ENCODE results near the gene SERPINA7. TPM values are rescaled to one million over a fixed set of nuclear protein-coding genes. Genes with fewer than 3 reads are reported as not detected.

The SERPINA7 gene
- polyA plus RNA-seq, 3 donors = not detected

GRCh38 chrX:106022238-106022637 is 16.3 kb downstream of the SERPINA7 start:
- no peaks in the 10 kb centered on the region for H3K27me3 ChIP-seq (ENCODE audit: control insufficient read depth in 2 of 2, insufficient read depth in 2 of 2, low read length in 2 of 2)
- TF ChIP-seq CTCF (IDR thresholded peaks at IDR 0.05) = no peak
- H3K9me3 ChIP-seq (replicated peaks in 1 of 2; ENCODE audit: control insufficient read depth in 1 of 2, insufficient read depth in 1 of 2, low read length in 2 of 2) = no peaks in the 10 kb centered on the region
- H3K4me1 ChIP-seq (ENCODE audit: control insufficient read depth in 1 of 2, insufficient read depth in 2 of 2, low read length in 2 of 2) = no peaks in the 10 kb centered on the region
- Mint-ChIP-seq H3K27me3 (ENCODE audit: low read depth in 3 of 3) (peaks cover 0 to 2% (median 0%) of the 10 kb centered on the region in 3 donors), H3K27ac (no peak overlapping the region), H3K4me3 (no peak overlapping the region), H3K4me1 (no peaks in the 10 kb centered on the region), H3K36me3 (no peaks in the 10 kb centered on the region), H3K9me3 (no peaks in the 10 kb centered on the region)
- no peaks in the 10 kb centered on the region for H4K20me1 ChIP-seq (ENCODE audit: insufficient read depth, low read length)
- no CpG with 5 or more reads among the region's 2 CpGs for WGBS (ENCODE audit: insufficient coverage)
- no peak overlapping the region for H3K27ac ChIP-seq (ENCODE audit: low read depth in 1 of 2, low read length in 2 of 2)
- intact Hi-C loops (cut with micrococcal nuclease) = no loop called here
- no peak overlapping the region for H2AFZ ChIP-seq (ENCODE audit: insufficient read depth, low read depth, low read length, poor library complexity, severe bottlenecking)
- H3K36me3 ChIP-seq (replicated peaks in 1 of 2; ENCODE audit: control insufficient read depth in 1 of 2, insufficient read depth in 2 of 2, low read length in 2 of 2) = no peaks in the 10 kb centered on the region
- DNase-seq = no peak
- H3K79me2 ChIP-seq (ENCODE audit: insufficient read depth, low read length) = no peaks in the 10 kb centered on the region
- H3K9ac ChIP-seq (ENCODE audit: insufficient read depth, low read length, poor library complexity, severe bottlenecking) = no peak overlapping the region
- H3K4me2 ChIP-seq (replicated peaks; ENCODE audit: extremely low read depth, low read length, poor library complexity, severe bottlenecking) = no peak overlapping the region
- no peak overlapping the region for H3K4me3 ChIP-seq (replicated peaks in 1 of 3; ENCODE audit: low read depth in 2 of 3, low read length in 3 of 3)

GRCh38 chrX:106014119-106014775 is 24.3 kb downstream of the SERPINA7 start:
- Histone ChIP-seq H3K79me2 (ENCODE audit: insufficient read depth, low read length) (no peaks in the 10 kb centered on the region), H3K36me3 (replicated peaks in 1 of 2; ENCODE audit: control insufficient read depth in 1 of 2, insufficient read depth in 2 of 2, low read length in 2 of 2) (no peaks in the 10 kb centered on the region), H3K4me2 (replicated peaks; ENCODE audit: extremely low read depth, low read length, poor library complexity, severe bottlenecking) (no peak overlapping the region), H4K20me1 (ENCODE audit: insufficient read depth, low read length) (no peaks in the 10 kb centered on the region), H3K9ac (ENCODE audit: insufficient read depth, low read length, poor library complexity, severe bottlenecking) (no peak overlapping the region), H3K27me3 (ENCODE audit: control insufficient read depth in 2 of 2, insufficient read depth in 2 of 2, low read length in 2 of 2) (no peaks in the 10 kb centered on the region), H3K27ac (ENCODE audit: low read depth in 1 of 2, low read length in 2 of 2) (no peak overlapping the region), H3K4me1 (ENCODE audit: control insufficient read depth in 1 of 2, insufficient read depth in 2 of 2, low read length in 2 of 2) (no peaks in the 10 kb centered on the region), H3K9me3 (replicated peaks in 1 of 2; ENCODE audit: control insufficient read depth in 1 of 2, insufficient read depth in 1 of 2, low read length in 2 of 2) (peaks cover 0 to 9% of the 10 kb centered on the region in 2 donors), H3K4me3 (replicated peaks in 1 of 3; ENCODE audit: low read depth in 2 of 3, low read length in 3 of 3) (no peak overlapping the region), H2AFZ (ENCODE audit: insufficient read depth, low read depth, low read length, poor library complexity, severe bottlenecking) (no peak overlapping the region)
- Mint-ChIP-seq H3K4me1 (no peaks in the 10 kb centered on the region), H3K4me3 (no peak overlapping the region), H3K36me3 (no peaks in the 10 kb centered on the region), H3K9me3 (peaks cover 0 to 11% (median 1%) of the 10 kb centered on the region in 7 donors), H3K27me3 (ENCODE audit: low read depth in 3 of 3) (no peaks in the 10 kb centered on the region), H3K27ac (no peak overlapping the region)
- no peak for DNase-seq
- TF ChIP-seq CTCF (IDR thresholded peaks at IDR 0.05) = no peak
- intact Hi-C loops (cut with micrococcal nuclease) = no loop called here
- 100% methylated on average over 1 of the region's 1 CpG for WGBS (ENCODE audit: insufficient coverage)

Measured in CD14-positive monocyte (primary cell).